Measurements from ENCODE around the gene GPR156. TPM values are rescaled to one million over a fixed set of nuclear protein-coding genes. Genes with fewer than 3 reads are reported as not detected.
A peak's percentile ranks its signal among the peaks of the same experiment; 100 is the strongest.

GPR156 gene
- total RNA-seq, 6 experiments from 2014 or later, result 0.14 to 0.29 (median 0.21) TPM

DNA sequence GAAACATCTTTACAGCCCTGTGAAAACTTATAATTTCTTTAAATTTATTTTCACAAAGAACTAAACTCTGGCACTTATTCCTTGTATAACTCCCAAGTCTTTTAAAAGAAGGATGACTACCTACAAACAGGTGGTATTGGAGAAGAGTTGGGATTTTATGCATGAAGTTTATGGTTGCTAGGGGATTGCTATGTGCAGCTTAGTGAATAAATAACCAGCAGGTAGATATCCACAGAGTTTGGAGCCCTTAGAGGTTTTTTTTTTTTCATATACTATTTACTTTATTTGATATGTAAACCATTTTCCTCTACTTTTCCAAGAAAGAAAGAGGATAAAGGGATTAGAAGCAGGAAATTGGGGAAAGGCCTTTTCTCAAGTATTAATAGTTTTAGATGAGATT is 91.5 kb downstream of the GPR156 start:
- no peak overlapping the region for H3K4me3 Mint-ChIP-seq
- no peaks in the 10 kb centered on the region for H3K36me3 Mint-ChIP-seq (ENCODE audit: low read depth)
- no peak overlapping the region for H3K27ac Mint-ChIP-seq
- peaks cover 3% of the 10 kb centered on the region; the same call in 1 of the 2 replicates for H3K27me3 Mint-ChIP-seq (ENCODE audit: insufficient read depth)
- TF ChIP-seq, protein P1, sequence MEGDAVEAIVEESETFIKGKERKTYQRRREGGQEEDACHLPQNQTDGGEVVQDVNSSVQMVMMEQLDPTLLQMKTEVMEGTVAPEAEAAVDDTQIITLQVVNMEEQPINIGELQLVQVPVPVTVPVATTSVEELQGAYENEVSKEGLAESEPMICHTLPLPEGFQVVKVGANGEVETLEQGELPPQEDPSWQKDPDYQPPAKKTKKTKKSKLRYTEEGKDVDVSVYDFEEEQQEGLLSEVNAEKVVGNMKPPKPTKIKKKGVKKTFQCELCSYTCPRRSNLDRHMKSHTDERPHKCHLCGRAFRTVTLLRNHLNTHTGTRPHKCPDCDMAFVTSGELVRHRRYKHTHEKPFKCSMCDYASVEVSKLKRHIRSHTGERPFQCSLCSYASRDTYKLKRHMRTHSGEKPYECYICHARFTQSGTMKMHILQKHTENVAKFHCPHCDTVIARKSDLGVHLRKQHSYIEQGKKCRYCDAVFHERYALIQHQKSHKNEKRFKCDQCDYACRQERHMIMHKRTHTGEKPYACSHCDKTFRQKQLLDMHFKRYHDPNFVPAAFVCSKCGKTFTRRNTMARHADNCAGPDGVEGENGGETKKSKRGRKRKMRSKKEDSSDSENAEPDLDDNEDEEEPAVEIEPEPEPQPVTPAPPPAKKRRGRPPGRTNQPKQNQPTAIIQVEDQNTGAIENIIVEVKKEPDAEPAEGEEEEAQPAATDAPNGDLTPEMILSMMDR (IDR thresholded peaks at IDR 0.05), result no peak
- DNase-seq, result no peak
- H3K9me3 Mint-ChIP-seq, result no peaks in the 10 kb centered on the region
- peaks cover 24% of the 10 kb centered on the region for H3K4me1 Mint-ChIP-seq (ENCODE audit: low read depth)

DNA sequence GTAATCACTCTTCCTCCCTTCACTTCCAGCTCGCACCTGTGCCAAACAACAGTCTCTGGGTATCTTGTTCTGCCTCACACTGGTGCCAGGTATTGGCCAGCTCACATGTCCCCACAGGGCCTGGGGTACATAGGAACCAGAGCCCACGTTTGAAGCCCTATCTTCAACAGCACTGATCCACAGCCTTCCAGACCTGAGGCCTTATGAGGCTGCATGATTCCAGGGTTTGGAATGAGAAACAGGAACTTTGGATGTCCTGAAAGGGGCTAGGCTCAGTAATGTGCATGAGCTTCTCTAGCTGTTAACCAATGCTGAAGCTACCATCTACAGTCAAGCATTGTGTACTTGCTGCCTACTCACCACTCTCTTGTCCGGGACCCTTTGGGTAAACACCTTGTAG is 92.4 kb downstream of the GPR156 start:
- H3K4me3 Mint-ChIP-seq, result peak overlapping the region; percentile 42
- H3K36me3 Mint-ChIP-seq (ENCODE audit: low read depth), result no peaks in the 10 kb centered on the region
- TF ChIP-seq, protein P1 (IDR thresholded peaks at IDR 0.05), result no peak
- peaks cover 24% of the 10 kb centered on the region for H3K4me1 Mint-ChIP-seq (ENCODE audit: low read depth)
- peaks cover 3% of the 10 kb centered on the region; the same call in 1 of the 2 replicates for H3K27me3 Mint-ChIP-seq (ENCODE audit: insufficient read depth)
- H3K27ac Mint-ChIP-seq, result peak overlapping the region; percentile 85
- no peaks in the 10 kb centered on the region for H3K9me3 Mint-ChIP-seq
- no peak for DNase-seq

DNA sequence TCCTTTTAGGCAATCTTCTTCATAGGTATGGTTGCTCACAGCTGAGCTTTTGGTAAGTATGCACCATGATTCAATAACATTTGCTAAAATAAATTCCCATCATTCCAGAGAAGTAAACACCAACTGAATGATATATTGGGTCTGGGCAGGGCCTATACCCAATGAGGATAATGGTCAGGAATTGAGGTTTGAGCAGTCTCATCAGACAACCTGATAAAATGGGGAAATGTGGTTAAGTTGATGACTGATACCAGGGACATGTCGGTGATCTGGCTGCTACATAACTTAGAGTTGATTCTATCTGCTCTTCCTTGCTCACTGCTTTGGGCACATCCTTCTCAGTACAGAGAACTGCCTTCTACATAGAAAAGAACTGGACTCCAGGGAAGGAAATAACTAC is 92.9 kb downstream of the GPR156 start:
- peak; percentile 64 for DNase-seq
- Mint-ChIP-seq H3K36me3 (ENCODE audit: low read depth) (no peaks in the 10 kb centered on the region), H3K4me3 (no peak overlapping the region; the same call in 1 of the 2 replicates), H3K27ac (peak overlapping the region; percentile 85), H3K9me3 (no peaks in the 10 kb centered on the region), H3K4me1 (ENCODE audit: low read depth) (peaks cover 24% of the 10 kb centered on the region), H3K27me3 (ENCODE audit: insufficient read depth) (peaks cover 3% of the 10 kb centered on the region; the same call in 1 of the 2 replicates)
- TF ChIP-seq, protein P1 (IDR thresholded peaks at IDR 0.05), result no peak

- peak overlapping the region; percentile 37; the same call in 1 of the 2 replicates for H3K27ac Mint-ChIP-seq
- peaks cover 42% of the 10 kb centered on the region for H3K4me1 Mint-ChIP-seq (ENCODE audit: low read depth)
- H3K9me3 Mint-ChIP-seq, result no peaks in the 10 kb centered on the region
- peaks cover 5% of the 10 kb centered on the region for H3K27me3 Mint-ChIP-seq (ENCODE audit: insufficient read depth)
- TF ChIP-seq, protein P1 (IDR thresholded peaks at IDR 0.05), result peak; percentile 77
- H3K36me3 Mint-ChIP-seq (ENCODE audit: low read depth), result no peaks in the 10 kb centered on the region
- DNase-seq, result peak; percentile 40
- no peak overlapping the region; the same call in 1 of the 2 replicates for H3K4me3 Mint-ChIP-seq
These were observed 102.2 kb downstream of the GPR156 start for GRCh38 chr3:120182613-120183511.

DNA sequence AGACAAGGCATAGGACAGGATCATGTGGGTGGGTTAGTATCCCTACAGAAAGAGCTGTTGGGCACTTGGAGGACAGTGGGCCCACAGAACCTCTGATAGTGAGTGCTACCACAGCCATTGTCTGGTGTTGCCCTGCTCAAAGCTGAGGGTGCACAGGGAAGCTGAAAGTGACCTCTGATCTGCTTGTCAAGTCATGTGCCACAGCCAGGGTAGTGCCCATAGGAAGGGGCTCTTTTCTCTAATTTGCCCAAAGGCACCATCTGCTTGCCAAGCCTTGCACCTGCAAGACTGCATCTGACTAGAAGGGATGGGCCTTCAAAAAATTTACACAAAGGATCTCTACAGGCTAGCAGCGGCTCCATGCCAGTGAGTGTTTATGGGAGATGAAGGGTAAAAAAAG is 103.4 kb downstream of the GPR156 start:
- Mint-ChIP-seq H3K9me3 (no peaks in the 10 kb centered on the region), H3K27me3 (ENCODE audit: insufficient read depth) (peaks cover 4% of the 10 kb centered on the region), H3K27ac (no peak overlapping the region), H3K4me1 (ENCODE audit: low read depth) (peaks cover 54% of the 10 kb centered on the region), H3K36me3 (ENCODE audit: low read depth) (no peaks in the 10 kb centered on the region), H3K4me3 (no peak overlapping the region)
- TF ChIP-seq, protein P1 (IDR thresholded peaks at IDR 0.05), result 0 out of 2 replicates have a peak, but pooled peaks have one; percentile 8
- no peak for DNase-seq
